ENCODE measurements around the gene MYH1.
"Not testable (repeated sequence)": the region's sequence is repeated elsewhere in the genome, so short reads cannot be mapped to it uniquely, and the experiment has no call there.

MYH1 gene
- total RNA-seq, result 0 to 0.06 (median 0) reads per million in 9 experiments

DNA sequence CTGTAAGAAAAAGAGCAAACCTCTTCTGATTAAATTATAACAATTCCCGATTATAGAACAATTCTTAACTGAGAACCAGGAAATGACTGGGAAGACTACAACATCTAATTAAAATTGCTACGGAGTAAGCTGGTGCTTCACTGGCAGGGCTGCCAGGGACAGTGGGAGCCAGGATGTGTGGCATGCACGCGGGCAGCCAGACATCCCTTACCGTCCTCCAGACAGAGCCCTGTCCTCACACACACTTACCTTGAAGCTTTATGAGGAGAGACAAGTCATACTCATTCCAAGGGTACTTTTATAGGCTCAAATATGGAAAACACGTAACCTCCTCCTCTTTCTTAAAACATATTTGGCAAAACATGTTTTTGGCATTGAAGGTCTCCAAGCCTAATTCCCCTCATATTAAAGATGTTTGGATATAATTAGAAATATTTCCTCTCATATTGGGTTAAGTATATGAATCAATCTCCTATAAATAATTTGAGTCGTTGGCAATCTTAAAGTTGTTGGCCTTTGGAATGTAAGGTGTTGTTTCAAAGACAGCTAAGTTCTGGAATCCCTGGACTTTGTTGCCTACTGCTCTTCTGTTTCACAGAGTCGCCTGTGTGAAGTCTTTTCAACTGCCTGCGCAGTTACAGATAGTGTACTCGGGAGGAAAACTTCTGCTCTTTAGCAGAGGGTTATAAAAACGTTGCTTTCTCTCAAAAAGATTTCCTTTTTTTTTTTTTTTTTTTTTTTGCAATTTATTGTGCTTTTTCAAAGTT lies at the start of gene MYH1:
MYH1 (minus strand) TSS at position 272 of the 767 bp plus-strand sequence. CDS start 1,900 bp downstream, outside the sequence.
- no peak for ATAC-seq (replicated peaks)
- H3K4me1 Mint-ChIP-seq (ENCODE audit: low read depth in 2 of 2), result no peaks in the 10 kb centered on the region
- H3K36me3 Mint-ChIP-seq (ENCODE audit: insufficient read depth), result no peaks in the 10 kb centered on the region
- no peak within 1 kb of the TSS for H3K27ac Mint-ChIP-seq
- peaks cover 10 to 17% of the 10 kb centered on the region in 2 donors for H3K27me3 Mint-ChIP-seq
- no peaks in the 10 kb centered on the region for H3K9me3 Mint-ChIP-seq
- no peak for DNase-seq
- H3K4me3 Mint-ChIP-seq, result no peak within 1 kb of the TSS

DNA sequence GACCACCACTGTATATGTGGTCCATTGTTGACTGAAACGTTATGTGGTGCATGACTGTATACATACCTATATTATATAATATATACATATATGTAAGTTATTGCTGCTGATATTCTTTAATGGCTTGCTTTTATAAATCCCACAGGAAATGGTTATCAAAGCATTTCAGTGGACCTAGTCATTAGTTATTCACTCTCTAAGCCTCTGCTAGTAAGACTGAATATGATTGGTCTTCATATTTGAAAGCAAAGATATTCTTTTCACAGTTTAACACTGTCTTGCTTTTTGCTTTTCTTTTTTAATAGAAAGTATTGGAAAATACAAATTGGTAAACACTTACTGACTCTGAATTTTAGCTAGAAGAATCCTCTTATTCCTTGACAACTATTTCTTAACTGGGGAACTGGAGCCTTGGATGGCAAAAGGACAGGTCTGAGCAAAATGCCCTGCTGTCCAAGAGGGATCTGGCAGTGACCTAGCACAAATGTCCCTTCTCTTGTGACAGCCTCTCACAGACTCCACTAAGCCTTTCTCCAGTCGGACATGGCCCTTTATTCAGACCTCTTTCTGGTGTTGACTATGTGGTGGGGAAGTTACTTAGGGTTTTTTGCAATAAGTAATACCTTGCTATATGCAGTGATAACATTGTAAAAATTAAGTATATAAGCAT lies 45.8 kb upstream of the MYH1 start:
- H3K4me3 Mint-ChIP-seq, result no peak overlapping the region
- peaks cover 3% of the 10 kb centered on the region for H3K36me3 Mint-ChIP-seq (ENCODE audit: insufficient read depth)
- H3K27ac Mint-ChIP-seq, result no peak overlapping the region
- no peaks in the 10 kb centered on the region for H3K4me1 Mint-ChIP-seq (ENCODE audit: low read depth in 2 of 2)
- no peak for ATAC-seq (replicated peaks)
- H3K27me3 Mint-ChIP-seq, result peaks cover 11 to 30% of the 10 kb centered on the region in 2 donors
- H3K9me3 Mint-ChIP-seq, result no peaks in the 10 kb centered on the region
- no peak for DNase-seq

DNA sequence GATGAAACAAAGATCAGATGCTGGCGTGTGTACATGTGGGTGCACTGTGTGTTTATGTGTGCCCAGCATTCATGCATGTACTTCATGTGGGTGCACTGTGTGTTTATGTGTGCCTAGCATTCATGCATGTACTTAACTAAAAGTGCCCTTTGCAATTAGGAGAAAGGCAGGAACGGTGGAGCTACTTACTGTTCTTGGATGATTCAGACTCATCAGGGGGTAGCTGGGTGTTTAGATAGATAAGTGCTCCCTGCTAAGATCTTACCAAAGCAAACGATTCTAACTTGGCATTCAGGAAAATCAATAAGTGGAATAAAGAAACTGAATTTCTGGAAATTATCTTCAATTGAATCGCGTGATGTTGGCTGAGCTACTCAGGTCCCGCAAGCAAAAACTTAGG lies 39.7 kb upstream of the MYH1 start:
- no peak overlapping the region for H3K4me3 Mint-ChIP-seq
- no peak overlapping the region for H3K27ac Mint-ChIP-seq
- H3K27me3 Mint-ChIP-seq, result peaks cover 0 to 6% of the 10 kb centered on the region in 2 donors
- no peaks in the 10 kb centered on the region for H3K9me3 Mint-ChIP-seq
- ATAC-seq (replicated peaks) (no peak), DNase-seq (no peak)
- no peaks in the 10 kb centered on the region for H3K4me1 Mint-ChIP-seq (ENCODE audit: low read depth in 2 of 2)
- H3K36me3 Mint-ChIP-seq (ENCODE audit: insufficient read depth), result no peaks in the 10 kb centered on the region

DNA sequence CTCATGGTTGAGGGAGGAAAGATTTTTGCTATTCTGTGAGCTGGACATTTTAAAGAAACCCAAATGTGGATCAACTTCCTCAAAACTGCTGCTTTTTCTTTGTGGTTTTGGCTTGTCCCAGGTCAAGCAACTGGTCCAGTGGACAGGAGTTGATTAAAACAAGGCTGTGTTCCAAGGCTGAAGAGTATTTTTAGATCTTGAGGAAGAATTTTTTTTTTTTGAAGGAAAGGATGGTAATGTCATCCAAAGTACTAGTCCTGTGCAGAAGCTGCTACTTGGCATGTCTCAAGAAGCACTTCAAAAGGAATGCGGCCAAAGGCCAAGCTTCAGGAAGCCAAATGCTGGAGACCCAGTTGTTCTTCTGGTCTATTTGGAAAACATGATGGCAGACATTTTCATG lies 39.1 kb upstream of the MYH1 start:
- no peak overlapping the region for H3K4me3 Mint-ChIP-seq

DNA sequence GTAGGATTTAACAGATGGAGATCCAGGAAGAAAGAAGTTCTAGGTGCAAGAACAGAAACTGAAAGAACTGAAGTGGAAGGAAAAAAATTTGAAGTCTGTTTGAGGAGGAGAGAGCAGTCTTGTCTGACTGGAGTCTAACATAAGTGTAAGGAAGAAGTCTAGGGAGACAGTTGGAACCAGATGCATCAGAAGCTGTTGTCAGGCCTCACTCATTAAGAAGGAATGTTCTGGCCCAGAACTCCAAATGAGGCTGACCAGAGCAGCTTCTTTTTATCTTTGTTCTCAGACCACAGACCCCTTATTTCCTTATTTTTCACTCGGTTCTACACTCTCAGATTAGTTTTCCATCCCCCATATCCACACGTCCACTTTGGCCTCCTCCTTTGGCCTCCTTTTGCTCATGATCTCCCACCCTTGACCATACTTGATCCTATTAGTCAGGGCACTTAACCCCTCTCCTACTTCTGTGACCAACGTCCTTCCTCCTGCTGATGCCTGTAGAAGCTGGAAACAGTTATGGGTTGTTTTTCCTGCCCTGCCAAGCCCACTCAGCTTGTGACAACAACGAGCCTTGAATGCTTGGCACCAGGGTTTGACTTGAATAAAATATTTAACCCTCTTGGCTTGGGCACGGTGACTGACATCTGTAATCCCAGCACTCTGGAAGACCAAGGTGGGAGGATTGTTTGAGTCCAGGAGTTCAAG lies 38.1 kb upstream of the MYH1 start:
- Mint-ChIP-seq H3K36me3 (ENCODE audit: insufficient read depth) (no peaks in the 10 kb centered on the region), H3K27ac (no peak overlapping the region), H3K27me3 (peaks cover 7 to 8% of the 10 kb centered on the region in 2 donors), H3K4me1 (ENCODE audit: low read depth in 2 of 2) (no peaks in the 10 kb centered on the region), H3K9me3 (no peaks in the 10 kb centered on the region), H3K4me3 (no peak overlapping the region)
- no peak for ATAC-seq (replicated peaks)
- no peak for DNase-seq

More for the DNA sequence above, 39.1 kb upstream of the MYH1 start:
- ATAC-seq (replicated peaks) (no peak), DNase-seq (no peak)
- H3K9me3 Mint-ChIP-seq, result no peaks in the 10 kb centered on the region
- no peak overlapping the region for H3K27ac Mint-ChIP-seq
- no peaks in the 10 kb centered on the region for H3K36me3 Mint-ChIP-seq (ENCODE audit: insufficient read depth)
- peaks cover under 1 to 6% of the 10 kb centered on the region in 2 donors for H3K27me3 Mint-ChIP-seq
- no peaks in the 10 kb centered on the region for H3K4me1 Mint-ChIP-seq (ENCODE audit: low read depth in 2 of 2)

DNA sequence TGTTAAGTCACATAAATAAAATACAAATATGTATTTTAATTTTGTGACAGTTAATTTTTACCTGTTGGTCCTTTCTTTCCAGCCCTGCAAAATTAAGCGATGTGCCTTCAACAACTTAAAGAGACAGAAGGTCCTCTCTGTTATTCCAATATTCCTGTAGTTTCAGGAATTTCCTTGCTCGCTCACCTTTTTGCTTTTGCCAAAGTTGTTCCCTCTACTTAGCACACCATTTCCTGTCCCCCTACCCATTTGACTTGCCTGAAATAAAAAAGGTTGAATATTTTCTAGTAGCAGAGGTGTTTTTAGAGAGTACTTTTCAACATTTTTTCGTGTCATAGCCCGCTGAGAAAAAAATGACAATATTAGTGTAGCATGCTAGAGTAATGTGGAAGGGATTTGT lies 31.7 kb upstream of the MYH1 start:
- H3K4me3 Mint-ChIP-seq, result no peak overlapping the region
- H3K4me1 Mint-ChIP-seq (ENCODE audit: low read depth in 2 of 2), result no peaks in the 10 kb centered on the region
- DNase-seq (no peak), ATAC-seq (replicated peaks) (no peak)
- peaks cover 19 to 47% of the 10 kb centered on the region in 2 donors for H3K27me3 Mint-ChIP-seq
- H3K9me3 Mint-ChIP-seq, result no peaks in the 10 kb centered on the region
- H3K36me3 Mint-ChIP-seq (ENCODE audit: insufficient read depth), result no peaks in the 10 kb centered on the region
- H3K27ac Mint-ChIP-seq, result no peak overlapping the region

DNA sequence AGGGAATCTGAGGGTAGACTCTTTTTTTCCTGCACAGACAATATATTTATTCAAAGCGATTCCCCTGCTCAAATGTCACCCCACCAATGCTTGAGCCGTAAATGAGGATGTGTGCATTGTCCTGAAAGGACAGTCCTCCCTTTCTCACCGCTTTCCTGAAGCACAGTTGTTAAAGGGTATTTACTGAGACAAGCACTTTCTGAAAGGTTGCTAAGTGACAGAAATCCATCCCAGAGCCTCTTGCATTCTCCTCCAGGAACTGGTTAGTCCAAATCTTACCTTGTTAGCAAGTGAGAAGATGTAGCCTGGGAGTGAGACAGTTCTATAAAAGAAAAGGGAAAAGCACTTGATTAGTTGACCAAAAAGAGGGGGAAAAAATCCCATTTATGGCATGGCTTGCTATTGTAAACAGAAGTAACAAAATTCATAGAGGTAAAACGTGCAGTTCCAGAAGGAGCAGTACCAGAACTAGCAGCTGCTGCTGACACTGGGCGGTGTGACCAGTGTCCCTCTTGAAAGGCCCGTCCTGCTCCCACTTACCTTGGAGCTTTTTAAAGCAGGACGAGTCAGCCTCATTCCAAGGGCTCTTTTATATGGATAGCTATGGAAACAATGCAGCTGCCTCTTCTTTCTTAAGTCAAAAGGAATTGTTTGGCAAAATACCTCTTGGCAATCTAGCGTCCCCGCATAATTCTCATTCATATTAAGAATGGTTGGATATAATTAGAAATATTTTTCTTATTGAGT lies 30.9 kb upstream of the MYH1 start, which contains the start of gene MYH2:
MYH2 (minus strand) TSS at position 563 of the 747 bp plus-strand sequence. CDS start 1,738 bp downstream, outside the sequence.
- no peaks in the 10 kb centered on the region for H3K9me3 Mint-ChIP-seq
- H3K4me3 Mint-ChIP-seq, result no peak within 1 kb of the TSS
- no peaks in the 10 kb centered on the region for H3K4me1 Mint-ChIP-seq (ENCODE audit: low read depth in 2 of 2)
- no peaks in the 10 kb centered on the region for H3K36me3 Mint-ChIP-seq (ENCODE audit: insufficient read depth)
- peaks cover 19 to 48% of the 10 kb centered on the region in 2 donors for H3K27me3 Mint-ChIP-seq
- no peak within 1 kb of the TSS for H3K27ac Mint-ChIP-seq
- DNase-seq (no peak), ATAC-seq (replicated peaks) (no peak)

DNA sequence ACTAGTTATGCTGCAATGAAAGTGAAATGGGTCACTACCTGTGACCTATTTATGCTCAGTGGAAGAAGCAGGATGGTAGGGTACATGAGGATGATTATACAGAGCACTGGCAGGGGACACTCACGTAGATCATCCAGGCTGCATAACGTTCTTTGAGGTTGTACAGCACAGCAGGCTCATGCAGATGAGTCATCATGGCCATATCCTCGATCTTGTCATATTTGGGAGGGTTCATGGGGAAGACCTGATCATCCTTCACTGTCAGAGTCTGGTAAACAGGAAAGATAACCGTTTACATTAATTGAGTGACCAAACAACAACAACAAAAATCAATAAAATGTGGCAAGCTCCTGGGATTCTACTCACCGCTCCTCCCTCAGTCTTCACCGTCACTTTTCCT lies 29.0 kb upstream of the MYH1 start:
- Mint-ChIP-seq H3K4me1 (ENCODE audit: low read depth in 2 of 2) (no peaks in the 10 kb centered on the region), H3K36me3 (ENCODE audit: insufficient read depth) (no peaks in the 10 kb centered on the region), H3K4me3 (no peak overlapping the region), H3K9me3 (no peaks in the 10 kb centered on the region), H3K27me3 (peaks cover 24 to 48% of the 10 kb centered on the region in 2 donors), H3K27ac (no peak overlapping the region)
- no peak for ATAC-seq (replicated peaks)
- DNase-seq, result no peak

DNA sequence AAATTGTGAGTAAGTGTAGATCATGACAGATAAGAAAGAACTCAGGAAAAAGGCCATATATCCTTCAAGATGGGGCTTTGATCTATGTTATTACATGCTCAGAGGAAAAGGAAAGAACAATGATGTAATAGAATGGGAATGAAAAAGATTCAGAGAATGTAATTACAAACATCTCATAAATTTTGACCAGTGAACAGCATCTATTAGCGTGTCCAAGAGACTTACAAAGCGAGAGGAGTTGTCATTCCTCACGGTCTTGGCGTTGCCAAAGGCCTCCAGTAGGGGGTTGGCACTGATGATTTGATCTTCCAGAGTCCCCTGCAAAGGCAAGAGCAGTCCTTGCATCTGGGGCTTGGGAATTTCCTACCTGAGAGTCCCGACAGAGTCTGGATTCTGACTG lies 25.1 kb upstream of the MYH1 start:
- H3K4me1 Mint-ChIP-seq (ENCODE audit: low read depth in 2 of 2); H3K9me3 Mint-ChIP-seq; H3K27ac Mint-ChIP-seq; ATAC-seq (replicated peaks); DNase-seq; H3K36me3 Mint-ChIP-seq (ENCODE audit: insufficient read depth); H3K4me3 Mint-ChIP-seq: not testable (repeated sequence)
- H3K27me3 Mint-ChIP-seq, result peaks cover 12 to 28% of the 10 kb centered on the region in 2 donors

DNA sequence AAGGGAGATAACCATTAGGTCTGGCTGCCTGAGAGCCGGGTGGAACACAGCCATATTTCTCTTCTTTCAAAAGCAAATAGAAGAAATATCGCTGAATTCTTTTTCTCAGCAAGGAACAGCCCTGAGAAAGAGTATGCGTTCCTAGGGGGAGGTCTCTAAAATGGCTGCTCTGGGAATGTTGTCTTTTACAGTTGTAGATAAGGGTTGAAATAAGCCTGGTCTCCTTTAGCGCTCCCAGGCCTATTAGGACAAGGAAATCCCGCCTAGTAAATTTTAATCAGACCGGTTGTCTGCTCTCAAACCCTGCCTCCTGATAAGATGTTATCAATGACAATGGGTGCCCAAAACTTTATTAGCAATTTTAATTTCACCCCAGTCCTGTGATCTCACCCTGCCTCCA lies 22.8 kb upstream of the MYH1 start:
- ATAC-seq (replicated peaks); H3K9me3 Mint-ChIP-seq; H3K4me1 Mint-ChIP-seq (ENCODE audit: low read depth in 2 of 2); H3K27ac Mint-ChIP-seq; DNase-seq; H3K36me3 Mint-ChIP-seq (ENCODE audit: insufficient read depth); H3K4me3 Mint-ChIP-seq: not testable (repeated sequence)
- H3K27me3 Mint-ChIP-seq, result peaks cover 13 to 21% of the 10 kb centered on the region in 2 donors

DNA sequence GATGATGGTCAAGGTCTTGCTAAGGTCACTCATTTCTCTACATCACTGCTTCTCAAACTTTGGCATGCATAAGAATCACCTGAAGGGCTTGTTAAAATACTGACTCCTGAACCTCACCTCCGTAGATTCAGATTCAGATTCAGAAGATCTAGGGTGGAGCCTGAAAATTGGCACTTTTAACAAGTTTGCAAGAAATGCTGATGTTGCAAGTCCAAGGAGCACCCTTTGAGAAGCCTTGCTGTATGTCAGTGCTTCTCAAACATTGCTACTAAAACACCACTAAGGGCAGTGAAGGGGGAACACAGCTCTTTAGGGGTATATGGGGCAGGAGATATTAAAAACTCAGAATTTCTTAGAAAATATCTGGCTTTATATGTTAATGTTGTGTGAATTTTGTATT lies 13.7 kb upstream of the MYH1 start:
- no peaks in the 10 kb centered on the region for H3K36me3 Mint-ChIP-seq (ENCODE audit: insufficient read depth)
- H3K27me3 Mint-ChIP-seq, result peaks cover 31 to 35% of the 10 kb centered on the region in 2 donors
- ATAC-seq (replicated peaks) (no peak), DNase-seq (no peak)
- H3K4me1 Mint-ChIP-seq (ENCODE audit: low read depth in 2 of 2), result no peaks in the 10 kb centered on the region
- no peak overlapping the region for H3K27ac Mint-ChIP-seq
- H3K4me3 Mint-ChIP-seq, result no peak overlapping the region
- no peaks in the 10 kb centered on the region for H3K9me3 Mint-ChIP-seq

DNA sequence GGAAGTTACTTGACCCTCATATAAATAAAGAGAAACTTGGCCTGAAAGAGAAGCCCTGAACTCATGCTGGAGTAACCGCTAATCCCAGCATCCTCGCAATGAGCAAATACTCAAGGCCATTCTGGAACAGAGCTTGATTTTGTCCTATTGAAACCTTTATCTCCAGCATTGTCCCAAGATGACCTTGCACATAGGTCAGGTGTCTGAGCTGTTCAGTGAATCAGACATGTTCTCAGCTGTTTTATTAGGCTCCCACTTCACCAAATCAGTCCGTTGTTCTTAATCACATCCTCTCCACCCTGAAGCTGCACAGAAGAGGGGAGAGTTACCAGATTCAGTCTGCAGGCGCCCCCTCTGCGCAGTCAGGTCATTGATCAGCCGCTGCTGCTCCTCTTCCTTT lies 9.1 kb upstream of the MYH1 start:
- DNase-seq (no peak), ATAC-seq (replicated peaks) (no peak)
- H3K27me3 Mint-ChIP-seq, result peaks cover 35 to 54% of the 10 kb centered on the region in 2 donors
- H3K36me3 Mint-ChIP-seq (ENCODE audit: insufficient read depth), result no peaks in the 10 kb centered on the region
- H3K4me3 Mint-ChIP-seq, result no peak overlapping the region
- H3K9me3 Mint-ChIP-seq, result no peaks in the 10 kb centered on the region
- no peak overlapping the region for H3K27ac Mint-ChIP-seq
- H3K4me1 Mint-ChIP-seq (ENCODE audit: low read depth in 2 of 2), result no peaks in the 10 kb centered on the region

DNA sequence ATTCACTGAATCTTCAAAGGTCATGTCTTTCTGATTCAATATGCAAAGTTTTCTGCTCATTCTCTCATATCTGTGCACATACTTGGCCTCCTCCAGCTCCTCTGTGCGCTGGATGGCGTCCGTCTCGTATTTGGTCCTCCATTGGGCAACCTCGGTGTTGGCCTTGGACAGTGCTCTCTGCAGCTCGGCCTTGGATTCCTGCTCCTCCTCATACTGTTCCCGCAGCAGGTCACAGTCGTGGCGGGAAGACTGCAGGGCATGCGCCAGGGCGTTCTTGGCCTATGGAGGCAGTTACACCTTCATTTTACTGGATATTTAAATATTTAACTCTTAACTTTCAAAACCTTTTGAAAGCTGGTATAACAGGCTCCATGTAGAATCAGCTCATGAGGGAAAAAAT lies 8.2 kb upstream of the MYH1 start:
- Mint-ChIP-seq H3K9me3 (no peaks in the 10 kb centered on the region), H3K4me3 (no peak overlapping the region), H3K27ac (no peak overlapping the region), H3K36me3 (ENCODE audit: insufficient read depth) (no peaks in the 10 kb centered on the region), H3K4me1 (ENCODE audit: low read depth in 2 of 2) (no peaks in the 10 kb centered on the region), H3K27me3 (peaks cover 35 to 49% of the 10 kb centered on the region in 2 donors)
- DNase-seq, result no peak
- no peak for ATAC-seq (replicated peaks)
